ENCODE data around the gene ZNRF1.

Gene ZNRF1

DNA sequence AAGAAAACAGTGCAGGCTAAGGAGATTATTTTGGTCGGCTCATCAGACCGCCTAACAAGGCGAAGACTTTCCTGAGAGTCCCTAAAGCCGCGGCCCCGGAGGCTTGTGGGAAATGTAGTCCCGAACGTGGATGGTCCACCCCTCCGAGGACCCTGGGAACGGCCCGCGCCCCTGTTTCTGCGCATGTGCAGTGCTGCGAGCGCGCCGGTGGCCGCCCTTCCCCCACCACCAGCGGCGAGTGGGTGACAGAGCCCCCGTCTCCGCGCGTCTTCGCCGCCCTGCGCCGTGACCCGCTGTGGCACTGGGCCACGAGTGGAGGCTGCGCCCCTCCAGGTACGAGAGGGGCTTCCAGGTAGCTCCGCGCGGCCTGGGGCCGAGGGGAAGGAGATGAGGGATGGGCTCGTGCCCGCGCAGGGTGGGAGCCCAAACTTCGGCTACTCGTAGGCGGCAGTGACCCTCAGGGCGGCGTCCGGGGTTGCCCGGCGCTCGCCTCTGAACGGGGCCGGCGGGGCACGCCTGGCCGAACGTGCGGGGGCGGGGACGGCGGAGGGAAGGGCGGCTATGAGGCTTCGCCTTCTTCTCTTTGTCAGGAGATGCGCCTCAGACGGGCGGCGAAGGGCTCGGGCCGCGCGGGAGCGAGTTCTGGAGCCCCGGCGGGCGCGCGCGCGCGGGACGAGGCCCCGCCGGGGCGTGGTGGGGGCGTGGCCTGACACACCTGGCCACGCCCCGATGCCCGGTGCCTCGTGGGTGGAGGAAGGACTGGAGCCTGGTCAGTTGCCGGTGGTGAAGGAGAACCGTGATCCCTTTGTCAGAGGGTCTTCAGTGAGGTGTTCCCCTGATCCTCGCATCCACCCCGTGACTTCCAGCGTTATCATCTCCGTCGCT lies 149.7 kb downstream of the ZNRF1 start, which contains the start of gene ZFP1:
Gene ZFP1 (plus strand): TSS at position 214 of the 885 bp plus-strand sequence. CDS start 4,428 bp downstream, outside the sequence.
- DNase-seq (ENCODE audit: low read depth in 2 of 2), result peak; percentile 89 to 92

DNA sequence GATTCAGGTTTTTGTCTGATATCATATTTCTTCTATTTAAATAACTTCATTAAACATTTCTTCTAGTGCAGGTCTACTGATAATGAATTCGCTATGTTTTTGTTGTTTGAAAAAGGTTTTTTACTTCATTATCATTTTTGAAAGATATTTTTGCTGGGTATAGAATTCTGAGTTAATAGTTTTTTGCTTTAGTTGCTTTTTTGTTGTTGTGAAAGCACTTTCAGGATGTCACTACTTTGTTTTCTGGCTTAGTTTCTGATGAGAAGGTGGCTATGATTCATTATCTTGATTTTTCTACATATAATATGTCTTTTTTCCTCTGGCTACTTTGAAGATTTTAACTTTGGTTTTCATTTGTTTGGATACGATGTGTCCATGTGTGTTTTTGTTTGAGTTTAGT lies 153.0 kb downstream of the ZNRF1 start:
- no peak for DNase-seq (ENCODE audit: low read depth in 2 of 2)

DNA sequence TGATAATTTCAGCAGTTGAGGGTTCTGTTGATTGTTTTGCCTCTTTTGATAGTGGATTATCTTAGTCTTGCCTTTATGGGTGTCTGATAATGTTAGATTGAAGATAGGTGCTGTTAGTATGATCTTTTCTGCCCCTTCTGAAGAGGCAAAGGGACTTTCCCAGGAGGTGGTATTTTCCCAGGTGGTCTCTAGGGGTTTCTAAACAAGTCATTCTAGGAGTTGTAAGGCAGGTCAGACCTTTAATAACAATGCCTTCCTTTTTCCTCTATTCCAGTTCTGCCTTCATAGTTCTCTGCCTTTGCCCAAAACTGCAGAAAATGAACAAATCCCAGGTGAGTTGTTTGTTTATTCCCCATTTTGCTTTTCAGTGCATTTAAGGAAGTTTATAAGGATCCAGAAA lies 153.8 kb downstream of the ZNRF1 start:
- DNase-seq (ENCODE audit: low read depth in 2 of 2), result no peak

DNA sequence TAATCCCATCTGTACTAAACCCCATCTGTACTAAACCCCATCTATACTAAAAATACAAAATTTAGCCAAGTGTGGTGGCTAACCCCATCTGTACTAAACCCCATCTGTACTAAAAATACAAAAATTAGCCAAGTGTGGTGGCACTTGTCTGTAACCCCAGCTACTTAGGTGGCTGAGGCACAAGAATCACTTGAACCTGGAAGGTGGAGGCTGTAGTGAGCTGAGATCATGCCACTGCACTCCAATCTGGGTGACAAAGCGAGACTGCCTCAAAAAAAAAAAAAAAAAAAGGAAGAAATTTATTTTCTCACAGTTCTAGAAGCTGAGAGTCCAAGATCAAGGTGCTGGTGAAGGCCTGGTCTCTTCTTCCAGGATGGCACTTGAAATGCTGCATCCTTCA lies 161.6 kb downstream of the ZNRF1 start:
- DNase-seq (ENCODE audit: low read depth in 2 of 2), result no peak

Data from activated CD4-positive, alpha-beta T cell treated with anti-CD3 and anti-CD28 coated beads for 24 hours (primary cell).